GM19351 (cell line): Measurements from ENCODE around the gene SAP30BP.
"Not testable (repeated sequence)": the region's sequence is repeated elsewhere in the genome, so short reads cannot be mapped to it uniquely, and the experiment has no call there.

Experiments
- ATAC-seq: cut with Tn5 transposase; IDR thresholded peaks from one replicate; pipeline ENCODE4 v1.9.1; 2021; ENCODE audit warnings: mild to moderate bottlenecking, moderate library complexity; ENCODE audit not compliant: unreplicated experiment

SAP30BP gene

GRCh38 chr17:75633486-75634375, 33.4 kb upstream of the SAP30BP start:
- no peak for ATAC-seq

- no peak for ATAC-seq
Observed at GRCh38 chr17:75634376-75634740, 32.8 kb upstream of the SAP30BP start.

GRCh38 chr17:75634754-75635609, 32.2 kb upstream of the SAP30BP start:
- ATAC-seq, result no peak

- ATAC-seq, result no peak
Observed at GRCh38 chr17:75635610-75636202, 31.4 kb upstream of the SAP30BP start.

- ATAC-seq, result no peak
Observed at GRCh38 chr17:75636381-75637142, 30.6 kb upstream of the SAP30BP start.

- ATAC-seq, result no peak
Observed at GRCh38 chr17:75637143-75637538, 30.0 kb upstream of the SAP30BP start.

- no peak for ATAC-seq
Observed at GRCh38 chr17:75637551-75637950, 29.6 kb upstream of the SAP30BP start.

GRCh38 chr17:75638039-75638438, 29.1 kb upstream of the SAP30BP start:
- ATAC-seq, result not testable (repeated sequence)

GRCh38 chr17:75638893-75639292, 28.2 kb upstream of the SAP30BP start:
- no peak for ATAC-seq

GRCh38 chr17:75639327-75639726, 27.8 kb upstream of the SAP30BP start:
- no peak for ATAC-seq

GRCh38 chr17:75639771-75640555, 27.2 kb upstream of the SAP30BP start:
- no peak for ATAC-seq

GRCh38 chr17:75640556-75641119, 26.5 kb upstream of the SAP30BP start:
- ATAC-seq, result no peak

GRCh38 chr17:75641343-75641742, 25.8 kb upstream of the SAP30BP start:
- no peak for ATAC-seq

- ATAC-seq, result no peak
Observed at GRCh38 chr17:75642182-75642783, 24.9 kb upstream of the SAP30BP start.

- ATAC-seq, result no peak
Observed at GRCh38 chr17:75642784-75643642, 24.1 kb upstream of the SAP30BP start.

- no peak for ATAC-seq
Observed at GRCh38 chr17:75643643-75644017, 23.5 kb upstream of the SAP30BP start.

- no peak for ATAC-seq
Observed at GRCh38 chr17:75645501-75645888, 21.6 kb upstream of the SAP30BP start.

- no peak for ATAC-seq
Observed at GRCh38 chr17:75645889-75646637, 21.1 kb upstream of the SAP30BP start.
